Breast epithelium (tissue), 4 donors: Measurements from ENCODE around the gene KRTAP5-7. TPM values are rescaled to one million over a fixed set of nuclear protein-coding genes. Genes with fewer than 3 reads are reported as not detected.

Experiments
- DNase-seq, 2 donors: peaks; one replicate each; pipeline ENCODE4 v3.0.0-alpha.2; 2019; ENCODE audit warnings: low spot score in 2 of 2
- H3K27ac ChIP-seq, 2 donors: fragments of 200-600 bp; sonication (generic) in 1 of 2; one replicate each; pipeline ENCODE4 v1.5.1; 2016 to 2019; ENCODE audit warnings: mild to moderate bottlenecking in 1 of 2
- H3K27me3 ChIP-seq, 2 donors: fragments of 200-600 bp; sonication (generic) in 1 of 2; one replicate each; pipeline versions ENCODE4 v1.5.1 to v1.6.0; 2017 to 2019; ENCODE audit warnings: control low read depth in 1 of 2, mild to moderate bottlenecking in 1 of 2
- H3K36me3 ChIP-seq: fragments of 200-600 bp; one replicate; pipeline ENCODE4 v1.5.1; 2019
- H3K4me1 ChIP-seq, 2 donors: fragments of 200-600 bp; sonication (generic); one replicate each; pipeline ENCODE4 v1.5.1; 2016 to 2019; ENCODE audit warnings: control low read depth in 1 of 2
- H3K4me3 ChIP-seq, 3 donors: fragments of 200-600 bp; sonication (generic); 1 replicate in 2 of 3; 2 replicates in 1 of 3; pipeline ENCODE4 v1.5.1; 2016 to 2019; ENCODE audit warnings: mild to moderate bottlenecking in 3 of 3, moderate library complexity in 2 of 3
- H3K9me3 ChIP-seq, 2 donors: fragments of 200-600 bp; sonication (generic) in 1 of 2; one replicate each; pipeline ENCODE4 v1.5.1; 2016 to 2019; ENCODE audit warnings: control low read depth in 1 of 2
- POLR2A ChIP-seq: fragments of 450-650 bp; IDR thresholded peaks from one replicate; pipeline ENCODE4 v1.6.1; 2016; ENCODE audit warnings: antibody characterized with exemption, mild to moderate bottlenecking, moderate library complexity
- POLR2AphosphoS5 ChIP-seq, 3 donors: sonication (generic); formaldehyde crosslinking; IDR thresholded peaks; one replicate each; pipeline ENCODE4 v1.6.1; 2017; ENCODE audit warnings: antibody characterized with exemption in 3 of 3
- intact Hi-C: fragments of 100-400 bp; cut with DNase I; formaldehyde crosslinking; loops from one replicate; pipeline ENCODE4 v1.15.1; 2023; ENCODE audit warnings: low total_unique reads
- total RNA-seq, 3 donors: library from RNA; depleted of rRNA; stranded (reverse); fragments of >200 nt; gene quantifications; one replicate each; pipeline ENCODE4 v1.1.0, GENCODE V29; 2016
- TF ChIP-seq, protein P1 (sequence below), 3 donors: fragments of 450-650 bp; IDR thresholded peaks; one replicate each; pipeline ENCODE4 v1.5.1; 2016 to 2017; ENCODE audit warnings: antibody characterized with exemption in 3 of 3, mild to moderate bottlenecking in 3 of 3, moderate library complexity in 3 of 3

Gene KRTAP5-7
- total RNA-seq, 3 donors from 2014 or later, result 0.16 TPM; not detected in 2

DNA sequence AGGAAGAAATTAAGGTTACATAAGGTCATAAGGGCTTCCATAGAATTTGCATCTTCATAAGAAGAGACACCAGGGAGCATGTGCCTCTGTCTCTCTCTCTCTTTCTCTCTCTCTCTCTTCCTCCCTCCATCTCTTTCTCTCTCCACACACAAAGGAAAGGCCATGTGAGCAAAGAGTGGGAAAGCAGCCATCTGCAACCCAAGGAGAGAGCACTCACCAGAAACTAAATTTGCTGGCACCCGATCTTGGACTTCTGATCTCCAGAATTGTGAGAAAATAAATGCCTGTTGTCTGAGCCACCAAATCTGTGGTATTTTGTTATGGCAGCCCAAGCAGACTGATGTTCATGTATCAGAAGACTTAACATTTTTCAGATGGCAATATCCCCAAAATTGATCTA is 31.9 kb downstream of the KRTAP5-7 start:
- Histone ChIP-seq H3K27ac (no peak overlapping the region), H3K4me1 (no peaks in the 10 kb centered on the region), H3K4me3 (no peak overlapping the region), H3K27me3 (no peaks in the 10 kb centered on the region), H3K36me3 (no peaks in the 10 kb centered on the region), H3K9me3 (no peaks in the 10 kb centered on the region)
- TF ChIP-seq POLR2AphosphoS5 (IDR thresholded peaks at IDR 0.05), result no peak
- TF ChIP-seq, protein P1, sequence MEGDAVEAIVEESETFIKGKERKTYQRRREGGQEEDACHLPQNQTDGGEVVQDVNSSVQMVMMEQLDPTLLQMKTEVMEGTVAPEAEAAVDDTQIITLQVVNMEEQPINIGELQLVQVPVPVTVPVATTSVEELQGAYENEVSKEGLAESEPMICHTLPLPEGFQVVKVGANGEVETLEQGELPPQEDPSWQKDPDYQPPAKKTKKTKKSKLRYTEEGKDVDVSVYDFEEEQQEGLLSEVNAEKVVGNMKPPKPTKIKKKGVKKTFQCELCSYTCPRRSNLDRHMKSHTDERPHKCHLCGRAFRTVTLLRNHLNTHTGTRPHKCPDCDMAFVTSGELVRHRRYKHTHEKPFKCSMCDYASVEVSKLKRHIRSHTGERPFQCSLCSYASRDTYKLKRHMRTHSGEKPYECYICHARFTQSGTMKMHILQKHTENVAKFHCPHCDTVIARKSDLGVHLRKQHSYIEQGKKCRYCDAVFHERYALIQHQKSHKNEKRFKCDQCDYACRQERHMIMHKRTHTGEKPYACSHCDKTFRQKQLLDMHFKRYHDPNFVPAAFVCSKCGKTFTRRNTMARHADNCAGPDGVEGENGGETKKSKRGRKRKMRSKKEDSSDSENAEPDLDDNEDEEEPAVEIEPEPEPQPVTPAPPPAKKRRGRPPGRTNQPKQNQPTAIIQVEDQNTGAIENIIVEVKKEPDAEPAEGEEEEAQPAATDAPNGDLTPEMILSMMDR (IDR thresholded peaks at IDR 0.05), result no peak
- no peak for TF ChIP-seq POLR2A
- intact Hi-C loops, result no loop called here
- DNase-seq, result no peak

DNA sequence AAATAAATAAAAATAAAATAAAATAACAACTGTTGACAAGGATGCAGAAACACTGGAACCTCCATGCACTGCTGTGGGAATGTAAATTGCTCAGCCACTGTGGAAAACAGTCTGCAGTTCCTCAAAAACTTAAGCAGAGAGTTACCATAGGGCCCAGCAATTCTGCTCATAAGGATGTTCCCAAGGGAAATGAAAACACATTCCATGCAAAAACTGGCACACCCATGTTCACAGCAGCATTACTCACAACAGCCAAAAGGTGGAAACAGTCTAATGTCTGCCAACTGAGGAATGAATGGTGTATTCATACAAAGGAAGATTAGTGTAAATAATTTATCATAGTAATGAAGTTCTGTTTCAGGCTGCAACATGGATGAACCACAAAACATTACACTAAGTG is 35.1 kb downstream of the KRTAP5-7 start:
- H3K4me3 ChIP-seq, result no peak overlapping the region
- H3K36me3 ChIP-seq, result no peaks in the 10 kb centered on the region
- TF ChIP-seq, protein P1 (IDR thresholded peaks at IDR 0.05), result no peak
- TF ChIP-seq POLR2AphosphoS5 (IDR thresholded peaks at IDR 0.05) (no peak), POLR2A (no peak)
- no peaks in the 10 kb centered on the region for H3K4me1 ChIP-seq
- no peaks in the 10 kb centered on the region for H3K27me3 ChIP-seq
- intact Hi-C loops, result no loop called here
- H3K27ac ChIP-seq, result no peak overlapping the region
- DNase-seq, result no peak
- H3K9me3 ChIP-seq, result no peaks in the 10 kb centered on the region

DNA sequence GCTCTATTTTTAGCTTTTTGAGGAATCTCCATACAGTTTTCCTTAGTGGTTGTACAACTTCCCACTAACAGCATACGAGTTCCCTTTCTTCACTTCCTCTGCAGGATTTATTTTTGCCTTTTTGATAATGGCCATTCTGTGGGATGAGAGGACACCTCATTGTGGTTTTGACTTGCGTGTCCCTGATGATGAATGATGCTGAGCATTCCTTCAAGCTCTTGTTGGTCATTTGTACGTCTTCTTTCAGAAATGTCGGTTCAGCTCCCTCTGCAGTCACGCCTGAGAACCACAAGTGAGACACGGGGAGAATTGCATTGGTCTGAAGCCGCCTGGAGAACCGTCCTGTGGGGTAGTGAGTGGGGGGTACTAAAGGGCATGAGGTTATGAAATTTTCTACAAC is 36.3 kb downstream of the KRTAP5-7 start:
- Histone ChIP-seq H3K4me1 (no peaks in the 10 kb centered on the region), H3K36me3 (no peaks in the 10 kb centered on the region), H3K4me3 (no peak overlapping the region), H3K27ac (no peak overlapping the region), H3K9me3 (no peaks in the 10 kb centered on the region), H3K27me3 (no peaks in the 10 kb centered on the region)
- TF ChIP-seq POLR2AphosphoS5 (IDR thresholded peaks at IDR 0.05) (no peak), POLR2A (no peak)
- TF ChIP-seq, protein P1 (IDR thresholded peaks at IDR 0.05), result no peak
- intact Hi-C loops, result no loop called here
- DNase-seq, result no peak

DNA sequence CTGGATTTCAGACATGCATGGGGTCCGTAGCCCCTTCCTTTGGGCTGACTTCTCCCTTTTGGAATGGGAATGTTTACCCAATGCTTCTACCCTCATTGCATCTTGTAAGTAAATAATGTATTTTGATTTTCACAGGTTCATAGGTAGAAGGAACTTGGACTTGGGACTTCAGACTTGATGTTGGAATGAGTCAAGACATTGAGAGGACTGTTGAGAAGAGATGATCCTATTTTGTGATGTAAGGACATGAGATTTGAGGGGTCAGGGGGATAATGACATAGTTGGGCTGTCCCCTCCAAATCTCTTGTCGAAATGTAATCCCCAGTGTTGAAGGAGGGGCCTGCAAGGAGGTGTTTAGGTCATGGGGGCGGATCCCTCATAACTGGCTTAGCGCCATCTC is 37.4 kb downstream of the KRTAP5-7 start:
- intact Hi-C loops, result no loop called here

DNA sequence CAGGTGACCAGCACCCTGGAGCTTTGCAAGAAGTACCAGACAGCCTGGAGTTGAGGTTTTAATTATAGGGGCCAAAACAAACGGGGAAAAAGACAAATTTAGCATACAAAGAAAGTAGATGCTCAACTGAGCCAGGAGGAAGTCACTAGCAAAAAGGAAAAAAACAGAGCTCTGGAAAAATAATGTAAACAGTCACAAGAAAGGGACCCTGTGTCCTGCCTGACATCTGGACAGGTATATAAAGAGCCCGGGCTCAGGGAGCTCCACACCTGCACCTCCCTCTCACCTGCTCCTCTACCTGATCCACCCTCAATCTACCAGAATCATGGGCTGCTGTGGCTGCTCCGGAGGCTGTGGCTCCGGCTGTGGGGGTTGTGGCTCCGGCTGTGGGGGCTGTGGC is 38.2 kb downstream of the KRTAP5-7 start, which contains the start of gene KRTAP5-10:
Gene KRTAP5-10, plus strand, starts transcription at position 301 of the 400 bp plus-strand sequence. Its CDS starts 25 bp downstream, at position 326.
- no peaks in the 10 kb centered on the region for H3K4me1 ChIP-seq
- no peak within 1 kb of the TSS for H3K27ac ChIP-seq
- TF ChIP-seq, protein P1 (IDR thresholded peaks at IDR 0.05), result no peak
- TF ChIP-seq POLR2AphosphoS5 (IDR thresholded peaks at IDR 0.05) (no peak), POLR2A (no peak)
- intact Hi-C loops, result no loop called here
- H3K36me3 ChIP-seq, result no peaks in the 10 kb centered on the region
- H3K9me3 ChIP-seq, result no peaks in the 10 kb centered on the region
- DNase-seq, result no peak
- H3K4me3 ChIP-seq, result no peak within 1 kb of the TSS
- no peaks in the 10 kb centered on the region for H3K27me3 ChIP-seq

More for the DNA sequence above, 37.4 kb downstream of the KRTAP5-7 start:
- Histone ChIP-seq H3K9me3 (no peaks in the 10 kb centered on the region), H3K4me3 (no peak overlapping the region), H3K27ac (no peak overlapping the region), H3K27me3 (no peaks in the 10 kb centered on the region), H3K36me3 (no peaks in the 10 kb centered on the region), H3K4me1 (no peaks in the 10 kb centered on the region)
- no peak for DNase-seq
- no peak for TF ChIP-seq POLR2AphosphoS5 (IDR thresholded peaks at IDR 0.05)
- TF ChIP-seq POLR2A, result no peak
- TF ChIP-seq, protein P1 (IDR thresholded peaks at IDR 0.05), result no peak
